Loucy (cell line): ENCODE data around the gene TPK1.

Experiments used
- H2AFZ ChIP-seq: fragments of 200-600 bp; sonication (generic); 2 replicates; pipeline ENCODE4 v1.6.0; 2016; ENCODE audit warnings: antibody characterized with exemption, mild to moderate bottlenecking, low read length, moderate library complexity
- H3F3A ChIP-seq: fragments of 200-600 bp; 2 replicates; pipeline ENCODE4 v1.6.0; 2016; ENCODE audit warnings: antibody characterized with exemption, low read depth, mild to moderate bottlenecking
- H3K27me3 ChIP-seq: fragments of 200-600 bp; sonication (generic); 2 replicates; pipeline ENCODE4 v1.6.1; 2014; ENCODE audit warnings: low read length, mild to moderate bottlenecking; ENCODE audit not compliant: insufficient read depth, poor library complexity, severe bottlenecking
- H3K36me3 ChIP-seq: fragments of 200-600 bp; sonication (generic); 2 replicates; pipeline ENCODE4 v1.6.1; 2016; ENCODE audit warnings: low read length; ENCODE audit not compliant: insufficient read depth
- H3K4me1 ChIP-seq: fragments of 200-600 bp; sonication (generic); 2 replicates; pipeline ENCODE4 v1.5.1; 2014; ENCODE audit warnings: low read length, mild to moderate bottlenecking; ENCODE audit not compliant: insufficient read depth, poor library complexity, severe bottlenecking
- H3K4me2 ChIP-seq: fragments of 200-600 bp; sonication (generic); 2 replicates; pipeline ENCODE4 v1.6.0; 2014; ENCODE audit warnings: antibody characterized with exemption, low read length, low read depth, mild to moderate bottlenecking; ENCODE audit not compliant: poor library complexity, severe bottlenecking
- H3K4me3 ChIP-seq: fragments of 200-600 bp; sonication (generic); 2 replicates; pipeline ENCODE4 v1.5.1; 2014; ENCODE audit warnings: low read length, mild to moderate bottlenecking, mixed read lengths; ENCODE audit not compliant: poor library complexity, severe bottlenecking
- H3K79me2 ChIP-seq: fragments of 200-600 bp; sonication (generic); 2 replicates; pipeline ENCODE4 v1.6.1; 2014; ENCODE audit warnings: low read length; ENCODE audit not compliant: insufficient read depth
- H3K9ac ChIP-seq: fragments of 200-600 bp; sonication (generic); 2 replicates; pipeline ENCODE4 v1.6.0; 2014; ENCODE audit warnings: mild to moderate bottlenecking, low read depth, low read length, moderate library complexity; ENCODE audit not compliant: poor library complexity, severe bottlenecking
- H3K9me2 ChIP-seq: fragments of 200-600 bp; sonication (generic); replicated peaks from 2 replicates; pipeline ENCODE4 v1.6.1; 2016; ENCODE audit warnings: low read depth, low read length, mixed read lengths
- H3K9me3 ChIP-seq: fragments of 200-600 bp; sonication (generic); 2 replicates; pipeline ENCODE4 v1.6.1; 2014; ENCODE audit warnings: mild to moderate bottlenecking, antibody characterized with exemption, low read length, low read depth; ENCODE audit not compliant: insufficient read depth
- H4K20me1 ChIP-seq: fragments of 200-600 bp; sonication (generic); 2 replicates; pipeline ENCODE4 v1.6.0; 2014; ENCODE audit warnings: antibody characterized with exemption, low read length, mild to moderate bottlenecking; ENCODE audit not compliant: insufficient read depth, poor library complexity, severe bottlenecking
- EZH2phosphoT487 ChIP-seq: fragments of 200-600 bp; IDR thresholded peaks from 2 replicates; pipeline ENCODE4 v1.6.1; 2018; ENCODE audit warnings: antibody characterized with exemption, mild to moderate bottlenecking, moderate library complexity, borderline replicate concordance
- TF ChIP-seq, protein P1 (sequence below): fragments of 200-600 bp; sonication (generic); conservative IDR thresholded peaks from 2 replicates; pipeline ENCODE4 v1.5.1; 2014; ENCODE audit warnings: mild to moderate bottlenecking, antibody characterized with exemption, low read length

Gene TPK1

DNA sequence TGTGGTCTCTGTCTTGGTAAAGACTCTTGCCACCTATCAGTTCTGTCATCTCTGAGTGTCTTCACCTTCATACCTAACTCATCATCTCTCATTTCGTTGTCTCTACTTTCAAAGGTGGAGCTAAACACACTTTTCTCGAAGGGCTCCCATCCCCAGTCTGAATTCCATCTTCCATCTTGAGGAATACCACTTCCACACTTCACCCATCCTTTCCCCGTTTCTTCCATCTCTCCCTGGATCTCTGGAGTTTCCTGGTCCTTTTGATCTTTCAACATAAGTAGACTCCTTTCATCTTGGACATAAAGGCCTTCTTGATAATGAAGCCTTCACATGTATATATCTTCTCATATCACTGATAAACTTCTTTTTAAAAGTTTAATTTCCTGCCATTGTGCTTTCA is 311.6 kb downstream of the TPK1 start:
- H3K4me1 ChIP-seq, result no peaks in the 10 kb centered on the region
- no peak overlapping the region for H3K4me3 ChIP-seq
- H3K36me3 ChIP-seq, result no peaks in the 10 kb centered on the region
- H3K4me2 ChIP-seq, result no peak overlapping the region
- no peaks in the 10 kb centered on the region for H3K27me3 ChIP-seq
- no peak overlapping the region for H2AFZ ChIP-seq
- no peaks in the 10 kb centered on the region for H3K79me2 ChIP-seq
- H4K20me1 ChIP-seq, result no peaks in the 10 kb centered on the region
- H3K9ac ChIP-seq, result no peak overlapping the region
- H3K9me3 ChIP-seq, result no peaks in the 10 kb centered on the region
- no peak for TF ChIP-seq EZH2phosphoT487
- TF ChIP-seq, protein P1, sequence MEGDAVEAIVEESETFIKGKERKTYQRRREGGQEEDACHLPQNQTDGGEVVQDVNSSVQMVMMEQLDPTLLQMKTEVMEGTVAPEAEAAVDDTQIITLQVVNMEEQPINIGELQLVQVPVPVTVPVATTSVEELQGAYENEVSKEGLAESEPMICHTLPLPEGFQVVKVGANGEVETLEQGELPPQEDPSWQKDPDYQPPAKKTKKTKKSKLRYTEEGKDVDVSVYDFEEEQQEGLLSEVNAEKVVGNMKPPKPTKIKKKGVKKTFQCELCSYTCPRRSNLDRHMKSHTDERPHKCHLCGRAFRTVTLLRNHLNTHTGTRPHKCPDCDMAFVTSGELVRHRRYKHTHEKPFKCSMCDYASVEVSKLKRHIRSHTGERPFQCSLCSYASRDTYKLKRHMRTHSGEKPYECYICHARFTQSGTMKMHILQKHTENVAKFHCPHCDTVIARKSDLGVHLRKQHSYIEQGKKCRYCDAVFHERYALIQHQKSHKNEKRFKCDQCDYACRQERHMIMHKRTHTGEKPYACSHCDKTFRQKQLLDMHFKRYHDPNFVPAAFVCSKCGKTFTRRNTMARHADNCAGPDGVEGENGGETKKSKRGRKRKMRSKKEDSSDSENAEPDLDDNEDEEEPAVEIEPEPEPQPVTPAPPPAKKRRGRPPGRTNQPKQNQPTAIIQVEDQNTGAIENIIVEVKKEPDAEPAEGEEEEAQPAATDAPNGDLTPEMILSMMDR, result no peak
- H3F3A ChIP-seq, result no peaks in the 10 kb centered on the region
- no peaks in the 10 kb centered on the region for H3K9me2 ChIP-seq

DNA sequence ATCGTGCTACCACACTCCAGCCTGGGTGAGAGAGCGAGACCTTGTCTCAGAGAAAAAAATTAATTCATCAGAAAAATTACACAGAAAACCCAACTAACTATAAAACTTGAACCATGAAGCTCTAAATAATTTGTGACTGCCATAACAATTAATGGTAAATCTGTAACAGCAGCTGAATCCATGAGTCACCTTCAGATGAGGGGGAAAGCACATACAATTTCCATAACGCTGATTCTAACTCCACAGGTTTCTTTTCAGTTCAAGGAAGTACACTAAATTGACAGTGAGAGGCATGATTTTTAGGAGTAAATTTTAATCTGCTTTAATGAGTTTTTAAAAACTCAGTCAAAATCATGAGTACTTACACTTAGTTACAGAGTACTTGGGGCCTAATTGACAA is 312.2 kb downstream of the TPK1 start:
- no peaks in the 10 kb centered on the region for H3K9me2 ChIP-seq
- H3K4me3 ChIP-seq, result no peak overlapping the region
- no peaks in the 10 kb centered on the region for H3K27me3 ChIP-seq
- H3K4me1 ChIP-seq, result no peaks in the 10 kb centered on the region
- no peak overlapping the region for H3K4me2 ChIP-seq
- H3K9ac ChIP-seq, result no peak overlapping the region
- no peaks in the 10 kb centered on the region for H3K79me2 ChIP-seq
- no peaks in the 10 kb centered on the region for H3K36me3 ChIP-seq
- no peaks in the 10 kb centered on the region for H4K20me1 ChIP-seq
- H3K9me3 ChIP-seq, result no peaks in the 10 kb centered on the region
- no peak overlapping the region for H2AFZ ChIP-seq
- TF ChIP-seq EZH2phosphoT487, result no peak
- TF ChIP-seq, protein P1, result no peak
- H3F3A ChIP-seq, result no peaks in the 10 kb centered on the region

DNA sequence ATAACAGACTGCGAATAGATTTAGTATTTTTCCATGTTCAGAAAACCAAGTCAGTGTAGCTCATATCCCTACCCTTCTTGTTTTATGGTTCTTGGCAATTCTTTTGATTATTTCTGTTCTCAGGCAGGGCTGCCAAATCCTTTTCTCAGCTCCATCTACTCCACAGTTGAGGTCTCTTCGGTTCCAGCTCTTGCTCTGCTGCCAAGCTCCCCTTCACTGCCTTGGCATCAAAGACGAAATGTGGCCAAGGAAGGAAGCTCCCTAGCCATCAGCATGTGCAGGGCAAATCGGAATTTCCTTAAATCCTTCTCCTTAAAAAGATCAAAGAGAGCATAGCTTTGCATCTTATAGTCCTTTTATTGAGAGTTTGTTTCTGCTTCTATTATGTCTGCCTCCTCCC is 315.9 kb downstream of the TPK1 start:
- Histone ChIP-seq H3K4me2 (no peak overlapping the region), H3K4me3 (no peak overlapping the region), H3K79me2 (no peaks in the 10 kb centered on the region), H3K9ac (no peak overlapping the region), H3K36me3 (no peaks in the 10 kb centered on the region), H3K27me3 (no peaks in the 10 kb centered on the region), H3K4me1 (peaks cover 27% of the 10 kb centered on the region), H3K9me3 (no peaks in the 10 kb centered on the region), H3F3A (no peaks in the 10 kb centered on the region), H3K9me2 (no peaks in the 10 kb centered on the region), H4K20me1 (no peaks in the 10 kb centered on the region), H2AFZ (no peak overlapping the region)
- TF ChIP-seq EZH2phosphoT487, result no peak
- TF ChIP-seq, protein P1, result no peak
